HG03064 (cell line): ENCODE measurements around the gene SBK1.
"Not testable (repeated sequence)": the region's sequence is repeated elsewhere in the genome, so short reads cannot be mapped to it uniquely, and the experiment has no call there.

ENCODE experiments used
- ATAC-seq: cut with Tn5 transposase; IDR thresholded peaks from one replicate; pipeline ENCODE4 v1.9.1; 2021; ENCODE audit warnings: low read depth; ENCODE audit not compliant: unreplicated experiment

Gene SBK1

DNA sequence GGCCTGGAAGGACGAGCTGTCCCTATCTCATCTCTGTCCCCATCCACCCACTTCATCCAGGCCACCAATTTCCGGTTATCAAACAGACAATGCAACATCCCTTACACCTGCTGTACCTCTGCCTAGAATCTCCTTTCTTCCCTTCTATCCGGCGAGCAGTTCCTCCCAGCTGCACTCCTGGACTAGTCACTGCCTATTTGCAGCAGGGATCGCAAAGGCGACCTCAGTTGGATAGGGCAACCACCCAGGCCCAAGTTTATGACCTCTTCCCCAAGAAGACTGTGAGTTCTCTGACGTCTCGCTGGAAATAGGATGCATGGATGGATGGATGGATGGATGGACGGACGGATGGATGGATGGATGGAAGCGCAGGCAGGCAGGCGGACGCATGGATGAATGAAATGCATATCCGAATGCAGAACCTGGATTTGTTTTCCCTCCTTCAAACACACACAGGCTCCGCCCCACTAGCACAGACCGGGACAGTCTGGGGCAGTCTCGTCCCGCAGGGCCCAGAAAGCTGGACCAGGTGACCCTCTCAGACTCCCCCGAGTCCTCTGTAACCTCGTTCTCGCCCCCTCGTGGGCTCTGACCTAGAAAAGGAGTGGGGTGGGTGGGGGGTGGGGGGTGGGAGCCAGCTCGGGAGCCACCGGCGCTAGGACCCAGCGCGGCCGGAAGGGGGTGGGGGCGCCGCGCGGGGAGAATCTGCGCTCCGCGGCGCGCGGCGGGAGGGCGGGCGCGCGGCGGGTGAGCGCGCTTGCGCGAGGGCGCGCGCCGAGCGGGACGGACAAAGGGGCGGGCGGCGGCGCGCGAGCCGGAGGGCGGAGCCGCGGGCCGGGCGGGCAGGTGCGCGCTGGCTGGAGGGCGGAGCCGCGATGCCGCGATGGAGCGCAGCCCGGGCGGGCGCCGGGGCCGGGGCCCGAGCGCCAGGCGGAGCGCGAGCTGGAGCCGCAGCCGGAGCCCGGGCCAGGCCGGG, at the start of gene SBK1:
SBK1 (plus strand) TSS at position 875 of the 976 bp plus-strand sequence. CDS start 24,867 bp downstream, outside the sequence.
- no peak for ATAC-seq

DNA sequence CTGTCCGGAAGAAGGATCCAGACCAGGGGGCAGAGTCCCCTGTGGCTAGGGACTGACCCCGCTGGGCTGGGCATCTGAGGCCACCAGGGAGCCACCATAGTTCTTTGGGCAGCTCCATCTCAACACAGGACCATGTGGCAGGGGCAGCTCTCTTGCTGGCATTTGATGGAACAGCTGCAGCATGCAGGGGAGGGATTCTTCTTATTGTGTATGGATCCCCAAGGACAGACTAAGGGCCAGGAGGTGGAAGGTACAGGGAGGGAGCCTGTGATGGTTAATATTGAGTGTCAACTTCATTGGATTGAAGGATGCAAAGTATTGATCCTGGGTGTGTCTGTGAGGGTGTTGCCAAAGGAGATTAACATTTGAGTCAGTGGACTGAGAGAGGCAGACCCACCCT, 42.8 kb upstream of the SBK1 start:
- not testable (repeated sequence) for ATAC-seq

DNA sequence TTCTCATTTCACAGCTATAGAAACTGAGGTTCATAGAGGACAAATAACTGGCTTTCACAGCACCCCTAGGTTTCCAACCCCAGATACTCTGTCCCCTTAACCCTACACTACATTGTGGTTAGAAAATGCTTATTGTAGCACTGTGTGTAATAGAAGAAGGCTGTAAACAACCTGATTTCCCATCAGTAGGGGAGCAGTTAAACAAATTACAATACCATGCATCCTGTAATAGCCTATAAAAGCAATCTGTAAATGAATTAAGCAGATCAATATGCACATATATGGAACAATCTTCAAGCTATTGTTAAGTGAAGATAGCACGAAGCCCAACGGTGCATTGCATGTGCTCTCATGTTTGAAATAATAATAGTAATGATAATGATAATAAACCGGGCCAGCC, 41.3 kb upstream of the SBK1 start:
- no peak for ATAC-seq

DNA sequence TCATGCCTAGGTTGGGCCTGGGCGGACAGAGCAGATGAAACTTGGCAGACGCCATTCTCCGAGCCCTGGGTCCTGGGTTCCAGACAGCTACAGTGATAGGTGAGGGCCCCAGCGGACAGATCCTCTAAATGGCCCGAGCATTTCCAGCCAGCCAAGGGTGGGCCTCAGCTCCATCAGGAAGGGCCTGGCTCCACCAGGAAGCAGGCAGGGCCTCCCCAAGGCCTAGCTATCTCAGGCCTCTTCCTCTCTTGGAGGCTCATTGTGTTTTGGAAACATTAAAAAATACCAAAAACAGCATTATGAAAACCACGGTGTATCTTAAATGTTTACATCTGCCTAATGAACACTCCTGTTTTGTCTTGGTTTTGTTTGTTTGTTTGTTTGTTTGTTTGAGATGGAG, 38.2 kb upstream of the SBK1 start:
- ATAC-seq, result no peak

DNA sequence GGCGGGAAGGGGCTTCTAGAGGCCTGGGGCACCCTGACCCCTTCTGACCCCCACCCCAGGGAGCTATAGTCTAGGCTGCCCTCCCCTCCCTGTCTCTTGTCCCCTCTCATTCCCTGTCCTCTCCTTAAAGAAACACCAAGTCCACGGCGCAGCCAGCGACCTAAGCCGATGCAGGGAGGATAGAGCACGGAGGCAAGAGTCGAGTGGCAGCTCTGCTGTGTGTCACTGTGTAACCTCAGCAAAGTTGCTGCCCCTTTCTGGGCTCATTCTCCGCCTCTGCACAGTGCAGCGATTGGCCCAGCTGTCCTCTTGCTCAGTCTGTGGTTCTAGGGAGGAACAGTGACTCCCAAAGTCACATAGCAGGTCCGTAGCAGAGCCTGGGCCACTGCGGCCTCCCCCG, 36.5 kb upstream of the SBK1 start:
- no peak for ATAC-seq

DNA sequence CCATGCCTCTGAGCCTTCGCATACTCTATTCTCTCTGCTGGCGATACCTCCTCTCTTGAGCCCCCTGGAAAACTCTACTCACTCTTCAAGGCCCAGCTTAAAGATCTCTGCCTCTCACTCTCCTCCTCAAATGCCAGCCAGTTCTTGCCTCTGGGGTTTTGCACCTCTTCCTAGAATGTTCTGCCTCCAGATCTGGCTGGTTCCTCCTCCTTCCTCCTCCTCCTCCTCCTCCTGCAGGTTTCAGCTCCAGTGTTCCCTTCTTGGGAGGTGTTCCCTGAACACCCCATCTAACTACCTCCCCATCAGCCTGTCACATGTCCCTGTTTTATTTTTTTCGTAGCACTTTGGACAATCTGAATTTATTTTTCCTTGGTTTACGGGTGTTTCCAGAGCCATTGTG, 35.1 kb upstream of the SBK1 start:
- ATAC-seq, result no peak

DNA sequence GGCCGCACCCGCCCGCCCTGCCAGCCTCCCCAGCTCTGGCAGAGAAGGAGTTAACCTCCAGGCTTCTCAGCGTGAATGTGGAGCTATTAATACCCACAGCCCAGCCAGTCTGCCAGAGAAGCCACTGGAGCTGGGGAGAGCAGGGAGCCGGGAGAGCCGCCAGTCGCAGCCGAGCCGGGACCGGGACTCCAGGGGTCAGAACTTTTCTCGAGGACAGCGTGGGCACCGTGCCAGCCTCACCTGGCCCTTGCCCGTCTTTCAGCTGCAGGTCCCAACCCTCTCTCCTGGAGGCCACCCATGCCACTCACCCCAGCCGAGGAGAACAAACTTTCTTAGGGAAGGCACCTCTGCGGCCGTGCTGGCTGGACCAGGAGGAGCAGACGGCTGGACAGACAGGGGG, 33.8 kb upstream of the SBK1 start:
- ATAC-seq, result no peak

DNA sequence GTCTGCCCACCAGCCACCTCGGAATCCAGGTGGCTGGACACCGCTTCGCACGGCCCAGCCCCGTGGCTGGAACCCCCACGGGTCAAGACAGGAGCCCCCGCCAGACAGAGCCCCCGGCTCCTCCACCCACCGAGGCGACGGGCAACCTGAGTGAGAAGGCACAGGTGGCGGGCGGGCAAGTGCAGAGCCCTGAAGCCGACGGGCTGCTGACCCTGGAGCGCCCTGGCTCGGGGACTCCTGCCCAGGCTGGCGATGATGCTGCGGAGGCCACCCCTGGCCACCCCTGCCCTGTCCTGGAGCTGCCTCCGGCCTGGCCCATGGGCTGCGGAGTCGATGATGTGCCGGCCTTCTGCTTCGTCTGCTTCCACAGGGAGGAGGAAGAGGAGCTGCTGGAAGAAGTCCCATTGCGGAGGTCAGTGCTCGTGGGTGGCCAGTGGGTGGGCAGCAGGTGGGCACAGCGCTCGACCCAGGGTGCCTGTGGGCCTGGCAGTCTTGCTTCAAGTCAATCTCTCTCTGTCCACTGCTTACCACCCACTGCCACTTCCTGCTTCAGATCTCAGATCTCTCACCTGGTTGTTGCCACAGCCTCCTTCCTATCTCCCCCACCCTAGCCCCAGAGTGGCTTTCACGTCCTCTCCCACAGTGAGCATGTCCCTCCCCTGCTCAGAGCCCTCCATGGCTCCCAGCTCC, 33.1 kb upstream of the SBK1 start:
- no peak for ATAC-seq

DNA sequence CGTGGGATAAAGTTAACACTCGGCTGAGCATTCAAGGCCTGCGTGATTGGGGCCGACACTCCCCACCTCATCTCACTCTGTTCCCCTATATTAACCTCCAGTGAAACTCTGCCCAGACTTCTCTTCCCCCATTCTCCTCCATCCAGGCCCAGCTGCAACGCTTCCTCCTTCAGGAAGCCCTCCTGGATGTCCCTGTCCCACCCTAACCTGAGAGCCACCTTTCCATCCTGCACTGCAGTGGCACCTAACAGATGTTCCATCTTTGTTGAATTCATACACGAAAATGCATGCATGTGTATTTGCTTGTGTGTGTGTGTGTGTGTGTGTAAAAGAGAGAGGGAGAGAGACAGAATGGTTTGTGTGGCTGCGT, 32.6 kb upstream of the SBK1 start:
- no peak for ATAC-seq

DNA sequence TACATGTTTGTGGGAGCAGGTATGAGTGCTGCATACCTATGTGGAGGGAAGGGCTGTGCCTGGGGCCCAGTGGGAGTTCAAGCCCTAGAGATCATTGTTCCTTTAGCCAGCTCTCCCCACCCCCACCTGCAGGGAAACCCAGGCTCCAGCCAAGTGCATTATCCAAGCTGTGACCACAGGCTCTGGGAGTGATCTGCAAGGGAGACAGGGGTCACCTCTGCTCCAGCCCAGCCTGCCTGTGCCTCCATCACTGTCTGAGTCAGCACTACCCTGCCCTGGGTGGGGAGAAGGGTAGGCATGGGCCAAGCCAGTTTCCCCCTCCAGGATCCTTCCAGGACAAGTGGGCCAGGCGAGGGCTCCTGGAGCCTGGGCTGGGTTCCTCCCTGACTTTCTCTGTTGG, 32.1 kb upstream of the SBK1 start:
- no peak for ATAC-seq

DNA sequence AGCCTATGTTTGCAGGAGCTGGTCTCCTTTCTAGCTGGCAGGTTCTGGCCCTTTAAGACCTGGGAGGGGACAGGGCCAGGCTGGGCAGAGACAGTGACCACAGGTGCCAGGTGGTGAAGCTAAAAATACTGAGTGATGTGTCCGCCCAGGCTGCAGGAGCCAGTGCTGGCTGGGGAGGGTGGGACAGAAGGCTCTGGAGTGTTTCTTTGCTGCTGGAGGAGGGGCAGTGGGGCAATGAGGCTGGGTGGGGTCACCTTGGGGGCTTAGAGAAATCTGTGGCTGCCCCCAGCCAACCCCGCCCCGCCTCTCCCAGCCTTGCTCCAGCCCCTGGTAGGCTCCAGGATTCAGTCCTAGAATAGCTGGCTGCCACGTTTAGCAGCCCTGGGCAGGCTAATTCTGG, 30.4 kb upstream of the SBK1 start:
- no peak for ATAC-seq

DNA sequence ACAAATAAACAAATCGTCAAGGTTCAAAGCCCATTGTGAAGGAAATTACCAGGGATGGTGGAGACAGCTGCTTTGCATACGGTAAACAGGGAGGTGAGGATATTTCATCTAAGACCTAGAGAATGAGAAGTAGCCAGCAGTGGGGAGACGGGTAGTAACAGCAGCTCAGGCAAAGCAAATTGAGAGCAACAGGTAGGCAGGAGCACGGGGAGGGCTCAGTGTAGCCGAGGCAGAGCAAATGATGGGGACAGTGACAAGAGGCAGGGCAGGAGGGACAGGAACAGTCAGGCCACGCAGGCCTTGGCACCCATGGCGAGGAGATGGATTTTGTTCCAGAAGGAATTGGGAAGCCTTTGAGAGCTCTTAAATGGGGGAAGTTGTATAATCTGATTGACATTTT, 29.0 kb upstream of the SBK1 start:
- no peak for ATAC-seq

DNA sequence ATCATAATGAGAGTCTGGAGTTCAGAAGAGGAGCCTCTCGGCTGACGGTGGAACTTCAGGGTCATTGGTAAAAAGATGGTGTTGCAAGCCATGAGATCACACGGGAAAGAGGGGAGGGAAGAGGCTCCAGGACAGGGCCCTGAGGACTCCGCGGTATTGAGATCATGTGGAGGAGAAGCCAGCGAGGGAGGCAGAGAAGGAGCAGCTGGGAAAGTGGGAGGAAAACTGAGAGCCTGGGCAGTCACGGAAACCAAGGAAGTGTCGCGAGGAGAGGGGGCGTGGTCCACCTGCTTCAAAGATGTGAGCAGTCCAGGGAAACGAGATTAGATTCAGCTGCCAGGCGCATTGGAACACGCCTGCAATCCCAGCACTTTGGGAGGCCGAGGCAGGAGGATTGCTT, 27.7 kb upstream of the SBK1 start:
- no peak for ATAC-seq

DNA sequence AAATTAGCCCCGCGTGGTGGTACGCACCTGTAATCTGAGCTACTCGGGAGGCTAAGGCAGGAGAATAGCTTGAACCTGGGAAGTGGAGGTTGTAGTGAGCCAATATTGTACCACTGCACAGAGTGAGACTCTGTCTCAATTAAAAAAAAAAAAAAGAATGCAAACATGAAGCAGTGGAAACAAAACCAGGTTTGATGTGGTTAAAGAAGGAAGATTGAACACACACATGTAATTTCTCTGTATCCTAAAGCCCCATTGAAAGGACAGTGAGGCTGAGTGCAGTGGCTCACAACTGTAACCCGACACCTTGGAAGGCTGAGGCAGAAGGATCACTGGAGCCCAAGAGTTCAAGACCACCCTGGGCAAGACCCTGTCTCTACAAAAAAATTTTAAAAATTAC, 26.5 kb upstream of the SBK1 start:
- ATAC-seq, result no peak

DNA sequence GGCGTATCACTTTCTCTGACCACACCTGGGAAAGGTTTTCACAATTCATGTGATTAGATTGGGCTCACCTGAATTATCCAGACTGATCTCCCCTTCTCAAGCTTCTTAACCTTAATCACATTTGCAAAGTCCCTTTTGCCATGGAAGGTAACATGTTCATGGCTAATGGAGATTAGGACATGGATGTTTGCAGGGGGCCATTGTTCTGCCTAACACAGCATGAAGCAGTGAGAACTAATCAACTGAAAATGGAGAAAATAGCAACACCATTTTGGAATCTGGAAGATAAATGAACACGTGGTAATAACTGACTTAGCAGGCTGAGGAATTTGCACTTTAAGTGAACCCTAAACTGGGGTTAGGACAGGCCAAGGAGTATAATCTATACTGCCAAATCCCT, 25.0 kb upstream of the SBK1 start:
- ATAC-seq, result no peak

DNA sequence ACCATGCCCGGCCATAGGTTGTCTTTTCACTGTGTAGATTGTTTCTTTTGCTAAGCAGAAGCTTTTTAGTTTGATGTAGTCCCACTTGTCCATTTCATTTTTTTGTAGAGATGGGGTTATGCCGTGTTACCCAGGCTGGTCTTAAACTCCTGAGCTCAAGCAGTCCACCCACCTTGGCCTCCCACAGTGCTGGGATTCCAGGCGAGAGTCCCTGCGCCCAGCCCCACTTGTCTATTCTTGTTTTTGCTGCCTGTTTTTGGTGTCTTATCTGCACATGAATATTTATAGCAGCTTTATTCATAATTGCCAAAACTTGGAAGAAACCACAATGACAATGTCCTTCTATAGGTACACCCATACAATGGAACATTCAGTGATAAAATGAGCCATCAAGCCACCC, 18.8 kb upstream of the SBK1 start:
- ATAC-seq, result no peak

DNA sequence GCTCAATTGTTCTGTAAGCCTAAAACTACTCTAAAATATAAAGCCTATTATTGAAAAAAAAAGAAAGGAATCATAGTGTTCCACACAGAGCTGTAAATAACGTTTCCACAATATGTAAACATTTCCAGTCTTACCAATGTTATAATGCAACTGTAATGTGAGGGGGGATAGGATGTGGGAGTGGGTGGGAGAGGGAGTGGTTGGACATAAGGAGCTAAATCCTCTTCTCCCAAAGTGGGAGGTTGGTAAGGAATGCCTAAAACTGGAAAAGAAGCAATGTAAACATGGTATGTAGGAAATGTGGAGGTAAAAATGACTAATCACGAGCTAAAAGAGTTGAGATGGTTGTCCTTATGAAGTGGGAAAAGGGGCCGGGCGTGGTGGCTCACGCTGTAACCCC, 17.6 kb upstream of the SBK1 start:
- no peak for ATAC-seq

DNA sequence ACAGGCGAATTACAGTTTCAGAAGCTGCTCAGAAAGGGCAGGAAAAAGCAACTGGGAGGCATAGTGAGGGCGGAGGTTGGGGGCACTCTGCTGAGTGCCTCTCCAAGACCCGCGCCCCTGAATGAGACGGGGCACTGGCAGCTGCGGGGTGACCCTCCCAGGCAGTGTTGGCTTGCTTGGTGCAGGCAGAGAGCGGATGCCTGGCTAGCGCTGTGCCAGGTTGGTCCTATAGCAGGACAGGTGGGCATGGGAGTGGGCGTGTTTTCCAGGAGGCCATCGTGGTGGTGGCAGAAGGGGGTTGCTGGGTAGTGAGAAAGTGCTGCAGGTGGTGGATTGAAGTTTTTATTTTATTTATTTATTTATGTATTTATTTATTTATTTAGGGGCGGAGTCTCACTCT, 16.0 kb upstream of the SBK1 start:
- no peak for ATAC-seq

DNA sequence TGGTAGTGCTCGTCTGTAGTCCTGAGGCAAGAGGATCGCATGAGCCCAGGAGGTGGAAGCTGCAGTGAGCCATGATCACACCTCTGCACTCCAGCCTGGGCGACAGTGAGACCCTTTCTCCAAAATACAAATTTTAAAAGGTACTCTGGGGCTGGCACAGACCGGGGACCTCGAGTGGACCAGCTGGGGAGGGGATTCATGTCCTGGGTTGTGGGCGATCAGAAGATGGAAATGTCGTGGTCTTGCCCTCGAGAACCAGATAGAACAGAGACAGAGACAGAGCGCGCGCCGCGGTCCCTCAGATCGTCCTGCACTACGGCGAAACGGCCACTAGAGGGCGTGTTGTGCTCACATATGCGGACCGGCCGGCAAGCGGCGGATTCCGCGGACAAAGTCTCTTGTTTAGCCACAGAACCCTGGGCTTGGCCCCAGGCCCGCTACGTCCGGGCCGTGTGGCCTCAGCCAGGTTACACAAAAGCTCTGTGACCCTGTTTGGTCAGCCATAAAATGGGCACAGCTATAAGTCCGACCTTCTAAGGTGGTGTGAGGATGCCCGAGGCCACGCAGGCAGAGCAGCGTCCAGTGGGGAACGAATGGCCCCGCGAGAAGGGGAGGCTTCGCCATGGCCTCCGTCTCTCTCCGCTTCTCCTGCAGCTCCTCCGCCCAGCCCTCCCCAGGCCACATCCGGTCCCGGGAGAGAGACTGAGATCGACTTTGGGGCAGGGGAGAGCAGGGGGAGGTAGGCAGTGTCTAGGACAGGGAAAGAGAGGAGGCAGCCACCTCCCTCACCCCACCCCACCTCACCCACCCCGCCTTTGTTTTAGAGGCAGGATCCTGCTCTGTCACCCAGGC, 14.6 kb upstream of the SBK1 start:
- ATAC-seq, result no peak

DNA sequence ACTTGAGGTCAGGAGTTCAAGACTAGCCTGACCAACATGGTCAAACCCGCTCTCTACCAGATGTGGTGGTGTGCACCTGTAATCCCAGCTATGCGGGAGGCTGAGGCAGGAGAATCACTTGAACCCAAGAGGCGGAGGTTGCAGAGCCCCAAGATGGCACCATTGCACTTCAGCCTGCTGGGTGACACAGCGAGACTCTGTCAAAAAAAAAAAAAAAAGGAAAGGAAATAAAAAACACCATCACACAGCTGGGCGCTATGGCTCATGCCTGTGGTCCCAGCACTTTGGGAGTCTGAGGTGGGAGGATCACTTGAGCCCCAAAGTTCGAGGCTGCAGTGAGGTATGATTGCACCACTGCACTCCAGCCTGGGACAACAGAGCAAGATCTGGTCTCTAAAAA, 13.3 kb upstream of the SBK1 start:
- no peak for ATAC-seq
